GM18505 (cell line): ENCODE data around the gene TRIM2.

Experiments used
- ATAC-seq: cut with Tn5 transposase; IDR thresholded peaks from one replicate; pipeline ENCODE4 v1.9.1; 2021; ENCODE audit not compliant: unreplicated experiment
- POLR2A ChIP-seq: IDR thresholded peaks from 4 replicates; pipeline ENCODE4 v1.6.1; 2011; ENCODE audit warnings: borderline replicate concordance; ENCODE audit not compliant: insufficient read depth, insufficient read length; ENCODE audit errors: extremely low read depth

TRIM2 gene

DNA sequence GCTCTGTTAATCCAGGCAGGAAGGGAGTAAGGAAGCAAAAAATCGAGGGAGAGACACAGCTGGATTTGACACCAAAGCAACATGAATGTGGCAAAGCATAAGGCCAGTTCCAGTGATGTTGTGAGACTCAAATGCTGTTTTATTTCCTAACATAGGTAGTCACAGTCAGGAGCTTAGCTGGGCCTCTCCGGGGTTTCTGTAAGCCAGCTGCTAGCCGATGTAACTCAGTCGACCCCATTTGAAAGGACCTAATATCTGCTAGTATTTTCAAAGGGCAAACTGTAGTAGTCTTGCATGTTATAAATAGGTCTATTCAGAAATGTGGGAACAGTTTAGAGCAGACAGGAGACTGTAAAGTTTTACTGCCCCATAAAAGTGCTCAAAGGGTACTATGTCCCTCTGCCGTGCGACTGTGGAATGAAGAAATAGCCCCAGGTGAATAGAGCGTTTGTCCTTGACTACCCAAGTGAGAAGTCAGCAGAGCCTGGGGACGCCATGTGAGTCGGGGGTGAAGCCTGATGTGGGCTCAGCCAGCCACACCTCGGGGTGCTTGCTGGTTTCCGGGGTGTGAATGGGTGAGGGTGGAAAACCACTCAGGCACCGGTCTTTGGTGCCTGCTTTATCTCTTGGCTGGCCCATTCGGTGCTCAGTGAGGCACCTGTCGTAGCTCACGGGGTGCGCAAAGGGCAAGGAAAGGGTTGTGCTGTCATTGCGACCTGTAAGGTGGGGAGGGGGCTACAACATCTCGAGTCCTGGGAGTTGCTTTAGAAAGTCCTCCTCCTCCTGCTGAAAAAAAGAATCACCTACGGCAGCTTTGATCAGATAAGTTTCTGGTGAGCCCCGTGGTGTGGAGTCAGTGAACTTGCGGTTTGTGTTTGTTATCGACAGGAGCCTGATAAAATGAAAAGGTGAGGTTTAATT, 745 bp downstream of the TRIM2 start:
- TF ChIP-seq POLR2A: no peak
- peak; percentile 69 for ATAC-seq

- TF ChIP-seq POLR2A: no peak
- ATAC-seq: no peak
Measured at GRCh38 chr4:153205757-153206156, 1.5 kb downstream of the TRIM2 start.

DNA sequence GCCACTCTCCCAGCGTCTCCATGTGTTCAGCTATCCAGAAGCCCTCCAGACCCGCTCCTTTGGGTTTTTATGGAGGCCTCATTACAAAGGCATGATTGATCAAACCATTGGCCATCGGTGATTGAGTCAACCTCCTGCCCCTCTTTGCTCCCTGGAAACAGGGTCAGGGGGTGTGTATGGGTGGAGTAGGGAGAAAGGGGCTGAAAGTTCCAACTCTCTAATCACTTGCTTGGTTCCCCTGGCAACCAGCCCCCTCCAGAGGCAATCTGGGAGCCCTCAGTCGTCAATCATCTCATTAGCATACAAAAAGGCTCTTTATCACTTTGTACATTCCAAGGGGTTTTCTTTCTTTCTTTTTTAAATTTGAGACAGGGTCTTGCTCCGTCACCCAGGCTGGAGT, 2.3 kb downstream of the TRIM2 start:
- no peak for TF ChIP-seq POLR2A
- ATAC-seq: no peak

DNA sequence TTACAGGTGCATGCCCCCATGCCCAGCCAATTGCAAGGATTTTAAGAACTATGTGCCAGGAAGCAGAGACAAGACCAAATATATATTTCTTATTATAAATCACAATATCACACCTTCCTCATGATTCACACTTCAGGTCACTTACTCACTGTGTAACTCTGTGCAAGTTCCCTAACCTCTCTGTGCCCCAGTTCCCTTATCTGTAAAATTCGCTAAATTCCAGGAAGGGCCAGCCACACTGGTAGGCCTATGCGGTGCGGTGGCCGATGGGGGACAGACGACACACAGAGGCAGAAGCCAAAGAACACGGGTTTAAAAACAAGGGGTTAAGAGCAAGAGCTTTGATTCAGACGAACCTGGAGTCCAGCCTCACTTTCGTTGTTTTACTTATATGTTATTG, 2.8 kb downstream of the TRIM2 start:
- TF ChIP-seq POLR2A: no peak

GRCh38 chr4:153207567-153207966, 3.3 kb downstream of the TRIM2 start:
- TF ChIP-seq POLR2A: no peak
- no peak for ATAC-seq

More for the DNA sequence above, 2.8 kb downstream of the TRIM2 start:
- no peak for ATAC-seq

GRCh38 chr4:153209410-153209809, 5.2 kb downstream of the TRIM2 start:
- no peak for ATAC-seq
- no peak for TF ChIP-seq POLR2A

GRCh38 chr4:153210727-153211126, 6.5 kb downstream of the TRIM2 start:
- no peak for TF ChIP-seq POLR2A
- no peak for ATAC-seq

GRCh38 chr4:153211986-153212728, 7.9 kb downstream of the TRIM2 start:
- no peak for TF ChIP-seq POLR2A
- no peak for ATAC-seq

DNA sequence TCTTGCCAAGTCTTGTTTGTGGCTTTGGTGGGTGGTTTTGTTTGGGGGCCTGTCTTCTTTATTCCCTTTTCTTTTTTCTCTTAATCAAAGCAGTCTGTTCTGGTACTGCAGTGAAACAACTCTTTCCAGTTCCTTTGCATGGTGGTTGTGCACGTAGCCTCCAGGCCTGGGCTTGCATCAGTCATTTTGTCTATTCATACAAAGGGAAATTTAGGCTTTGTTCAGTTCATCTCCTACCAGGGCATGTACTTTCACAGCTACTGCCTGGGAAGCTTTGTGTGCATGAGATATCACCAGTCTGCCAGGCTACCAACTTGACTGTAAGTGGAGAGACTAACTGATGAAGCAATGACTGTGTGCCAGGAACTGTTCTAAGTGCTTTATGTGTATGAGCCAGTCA, 8.5 kb downstream of the TRIM2 start:
- TF ChIP-seq POLR2A: no peak
- ATAC-seq: no peak

GRCh38 chr4:153215921-153216320, 11.7 kb downstream of the TRIM2 start:
- no peak for TF ChIP-seq POLR2A
- no peak for ATAC-seq

DNA sequence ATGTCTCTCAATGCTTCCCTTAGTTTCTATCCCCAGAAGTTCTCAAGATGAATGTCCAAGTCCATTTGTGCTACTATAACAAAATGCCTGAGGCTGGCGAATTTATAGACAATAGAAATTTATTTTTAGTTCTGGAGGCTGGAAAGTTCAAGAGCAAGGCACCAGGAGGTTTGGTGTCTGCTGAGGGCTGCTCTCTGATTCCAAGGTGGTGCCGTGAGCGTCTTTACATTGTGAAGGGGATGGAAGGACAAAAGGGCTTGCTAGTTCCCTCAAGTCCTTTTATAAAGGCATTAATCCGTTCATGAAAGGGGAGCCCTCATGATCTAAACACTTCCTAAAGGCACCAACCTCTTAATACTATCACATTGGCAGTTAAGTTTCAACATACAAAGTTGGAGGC, 12.3 kb downstream of the TRIM2 start:
- no peak for ATAC-seq
- TF ChIP-seq POLR2A: no peak

- ATAC-seq: peak; percentile 64
- TF ChIP-seq POLR2A: no peak
Measured at GRCh38 chr4:153217440-153217839, 13.2 kb downstream of the TRIM2 start.

- ATAC-seq: no peak
Measured at GRCh38 chr4:153218961-153219360, 14.7 kb downstream of the TRIM2 start.

More at GRCh38 chr4:153218961-153219360, 14.7 kb downstream of the TRIM2 start:
- no peak for TF ChIP-seq POLR2A
